ENCODE data around the gene COG7. TPM values are rescaled to one million over a fixed set of nuclear protein-coding genes. Genes with fewer than 3 reads are reported as not detected.
"Not testable (repeated sequence)": the region's sequence is repeated elsewhere in the genome, so short reads cannot be mapped to it uniquely, and the experiment has no call there.

The COG7 gene
- total and polyA plus RNA-seq, 7 donors, result 6.7 to 14.7 (median 9.4) TPM

DNA sequence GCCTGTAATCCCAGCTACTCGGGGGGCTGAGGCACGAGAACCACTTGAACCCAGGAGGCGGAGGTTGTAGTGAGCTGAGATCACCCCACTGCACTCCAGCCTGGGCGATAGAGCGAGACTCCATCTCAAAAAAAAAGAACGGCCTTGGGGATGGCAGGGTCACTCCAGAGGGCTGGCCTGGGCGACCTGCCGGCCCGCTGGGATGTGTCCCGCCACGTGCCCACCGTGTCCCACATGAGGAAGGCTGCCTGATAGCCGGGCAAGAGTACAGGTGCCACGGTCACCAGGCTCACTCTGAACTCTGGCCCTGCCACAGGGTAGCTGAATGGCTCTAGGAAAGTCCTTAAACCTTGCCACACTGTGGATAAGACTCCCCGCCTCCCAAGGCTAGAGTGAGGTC lies 67.5 kb downstream of the COG7 start:
- ATAC-seq (no peak), DNase-seq (no peak)
- 87 to 92% (median 90%) methylated on average over 15 of the region's 15 CpGs for WGBS, 3 donors
- no peak overlapping the region for H3K27ac ChIP-seq
- H3K27me3 ChIP-seq (ENCODE audit: insufficient read depth in 3 of 3, low read length in 2 of 3), result no peaks in the 10 kb centered on the region
- intact Hi-C loops (cut with DNase I), result no loop called here
- no peak overlapping the region for H3K4me3 ChIP-seq
- H3K9me3 ChIP-seq, result no peaks in the 10 kb centered on the region
- H3K4me1 ChIP-seq, result no peaks in the 10 kb centered on the region
- peaks cover 0 to 30% of the 10 kb centered on the region in 2 donors for H3K36me3 ChIP-seq (ENCODE audit: insufficient read depth in 1 of 2, low read depth in 1 of 2)
- TF ChIP-seq, protein P1, sequence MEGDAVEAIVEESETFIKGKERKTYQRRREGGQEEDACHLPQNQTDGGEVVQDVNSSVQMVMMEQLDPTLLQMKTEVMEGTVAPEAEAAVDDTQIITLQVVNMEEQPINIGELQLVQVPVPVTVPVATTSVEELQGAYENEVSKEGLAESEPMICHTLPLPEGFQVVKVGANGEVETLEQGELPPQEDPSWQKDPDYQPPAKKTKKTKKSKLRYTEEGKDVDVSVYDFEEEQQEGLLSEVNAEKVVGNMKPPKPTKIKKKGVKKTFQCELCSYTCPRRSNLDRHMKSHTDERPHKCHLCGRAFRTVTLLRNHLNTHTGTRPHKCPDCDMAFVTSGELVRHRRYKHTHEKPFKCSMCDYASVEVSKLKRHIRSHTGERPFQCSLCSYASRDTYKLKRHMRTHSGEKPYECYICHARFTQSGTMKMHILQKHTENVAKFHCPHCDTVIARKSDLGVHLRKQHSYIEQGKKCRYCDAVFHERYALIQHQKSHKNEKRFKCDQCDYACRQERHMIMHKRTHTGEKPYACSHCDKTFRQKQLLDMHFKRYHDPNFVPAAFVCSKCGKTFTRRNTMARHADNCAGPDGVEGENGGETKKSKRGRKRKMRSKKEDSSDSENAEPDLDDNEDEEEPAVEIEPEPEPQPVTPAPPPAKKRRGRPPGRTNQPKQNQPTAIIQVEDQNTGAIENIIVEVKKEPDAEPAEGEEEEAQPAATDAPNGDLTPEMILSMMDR (IDR thresholded peaks at IDR 0.05), result no peak

DNA sequence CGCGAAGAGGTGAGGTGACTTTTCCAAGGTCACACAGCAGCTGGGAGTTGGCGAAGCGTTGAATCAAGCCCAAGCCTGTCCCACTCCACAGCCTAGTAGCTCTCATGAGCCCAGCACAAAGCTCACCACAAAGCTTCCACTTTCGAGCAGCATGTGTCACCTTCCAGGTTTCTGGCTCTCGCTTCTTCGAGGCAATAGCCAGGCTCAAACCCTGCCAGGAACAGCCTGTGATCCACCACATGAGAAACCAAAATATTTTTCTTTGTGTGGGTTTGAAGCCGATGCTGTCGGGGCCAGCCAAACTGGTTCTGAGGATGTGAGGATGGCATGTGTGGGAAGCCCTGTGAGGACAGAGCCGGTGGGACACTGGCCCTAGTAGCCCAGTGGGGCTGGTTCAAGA lies 68.1 kb downstream of the COG7 start:
- H3K4me3 ChIP-seq, result no peak overlapping the region
- no peaks in the 10 kb centered on the region for H3K9me3 ChIP-seq
- WGBS, 3 donors, result 61 to 87% (median 78%) methylated on average over 10 of the region's 10 CpGs
- ATAC-seq, result peak in 3 of 4 donors; percentile 15 to 58 (median 56)
- intact Hi-C loops (cut with DNase I), result no loop called here
- no peak for DNase-seq
- no peaks in the 10 kb centered on the region for H3K27me3 ChIP-seq (ENCODE audit: insufficient read depth in 3 of 3, low read length in 2 of 3)
- TF ChIP-seq, protein P1 (IDR thresholded peaks at IDR 0.05), result no peak
- no peak overlapping the region for H3K27ac ChIP-seq
- no peaks in the 10 kb centered on the region for H3K4me1 ChIP-seq
- peaks cover 0 to 24% of the 10 kb centered on the region in 2 donors for H3K36me3 ChIP-seq (ENCODE audit: insufficient read depth in 1 of 2, low read depth in 1 of 2)

DNA sequence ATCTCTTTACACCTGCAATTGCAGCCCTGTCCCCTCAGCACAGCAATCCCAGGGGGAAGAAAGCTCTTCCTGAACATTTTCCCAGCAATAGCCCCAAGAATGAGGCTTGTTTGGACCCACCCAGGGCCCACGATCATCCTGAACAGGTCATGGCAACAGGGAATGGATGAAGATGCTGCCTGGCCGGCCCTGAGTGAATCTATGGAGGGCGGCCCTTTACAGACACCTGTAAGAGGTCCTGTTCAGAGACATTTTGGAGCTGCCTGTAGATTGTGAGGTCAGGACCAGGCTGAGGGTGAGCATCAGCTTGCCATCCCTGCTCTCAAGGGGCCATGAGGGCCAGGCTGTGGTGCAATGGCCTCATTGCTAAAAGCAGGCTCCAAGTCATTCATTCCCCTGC lies 69.1 kb downstream of the COG7 start:
- no peaks in the 10 kb centered on the region for H3K4me1 ChIP-seq
- intact Hi-C loops (cut with DNase I), result no loop called here
- H3K9me3 ChIP-seq, result no peaks in the 10 kb centered on the region
- no peak overlapping the region for H3K27ac ChIP-seq
- WGBS, 3 donors, result 85 to 91% (median 90%) methylated on average over 3 of the region's 3 CpGs
- peaks cover 0 to 16% of the 10 kb centered on the region in 2 donors for H3K36me3 ChIP-seq (ENCODE audit: insufficient read depth in 1 of 2, low read depth in 1 of 2)
- ATAC-seq, result no peak
- H3K27me3 ChIP-seq (ENCODE audit: insufficient read depth in 3 of 3, low read length in 2 of 3), result no peaks in the 10 kb centered on the region
- DNase-seq, result no peak
- no peak overlapping the region for H3K4me3 ChIP-seq
- TF ChIP-seq, protein P1 (IDR thresholded peaks at IDR 0.05), result no peak

GRCh38 chr16:23382279-23382678 lies 70.7 kb downstream of the COG7 start:
- Histone ChIP-seq H3K4me1 (no peaks in the 10 kb centered on the region), H3K9me3 (no peaks in the 10 kb centered on the region), H3K27me3 (ENCODE audit: insufficient read depth in 3 of 3, low read length in 2 of 3) (no peaks in the 10 kb centered on the region), H3K4me3 (no peak overlapping the region), H3K36me3 (ENCODE audit: insufficient read depth in 1 of 2, low read depth in 1 of 2) (peaks cover 0 to 4% of the 10 kb centered on the region in 2 donors), H3K27ac (no peak overlapping the region)
- intact Hi-C loops (cut with DNase I), result no loop called here
- TF ChIP-seq, protein P1 (IDR thresholded peaks at IDR 0.05), result no peak
- WGBS, 3 donors, result 84% methylated on average over 6 of the region's 6 CpGs
- no peak for DNase-seq
- no peak for ATAC-seq

GRCh38 chr16:23381702-23382101 lies 71.3 kb downstream of the COG7 start:
- H3K4me1 ChIP-seq; intact Hi-C loops (cut with DNase I); H3K36me3 ChIP-seq (ENCODE audit: insufficient read depth in 1 of 2, low read depth in 1 of 2); H3K9me3 ChIP-seq; ATAC-seq; H3K27me3 ChIP-seq (ENCODE audit: insufficient read depth in 3 of 3, low read length in 2 of 3); H3K27ac ChIP-seq; DNase-seq; H3K4me3 ChIP-seq: not testable (repeated sequence)
- WGBS, 3 donors, result 78 to 86% (median 85%) methylated on average over 9 of the region's 9 CpGs

Data from psoas muscle (tissue), 8 donors.